ENCODE results near the gene GRHL3. TPM values are rescaled to one million over a fixed set of nuclear protein-coding genes. Genes with fewer than 3 reads are reported as not detected.
"Not testable (repeated sequence)": the region's sequence is repeated elsewhere in the genome, so short reads cannot be mapped to it uniquely, and the experiment has no call there.

The GRHL3 gene
- total RNA-seq, 1 donor: not detected

GRCh38 chr1:24286246-24287010 is 32.7 kb upstream of the GRHL3 start:
- no peak overlapping the region for H3K4me3 ChIP-seq (ENCODE audit: low read depth, low read length)
- no peak for TF ChIP-seq CTCF (IDR thresholded peaks at IDR 0.05; ENCODE audit: insufficient read depth, low read depth, low read length)
- no peak for DNase-seq (ENCODE audit: low read depth)

GRCh38 chr1:24287779-24288178 is 31.4 kb upstream of the GRHL3 start:
- DNase-seq (ENCODE audit: low read depth); H3K4me3 ChIP-seq (ENCODE audit: low read depth, low read length): not testable (repeated sequence)

GRCh38 chr1:24288479-24288878 is 30.7 kb upstream of the GRHL3 start:
- no peak overlapping the region for H3K4me3 ChIP-seq (ENCODE audit: low read depth, low read length)
- no peak for DNase-seq (ENCODE audit: low read depth)
- TF ChIP-seq CTCF (IDR thresholded peaks at IDR 0.05; ENCODE audit: insufficient read depth, low read depth, low read length): no peak

- peak; percentile 97 for DNase-seq (ENCODE audit: low read depth)
- no peak for TF ChIP-seq CTCF (IDR thresholded peaks at IDR 0.05; ENCODE audit: insufficient read depth, low read depth, low read length)
- no peak overlapping the region for H3K4me3 ChIP-seq (ENCODE audit: low read depth, low read length)
These were observed 29.1 kb upstream of the GRHL3 start for GRCh38 chr1:24289937-24290595.

GRCh38 chr1:24290933-24291487 is 28.1 kb upstream of the GRHL3 start:
- no peak overlapping the region for H3K4me3 ChIP-seq (ENCODE audit: low read depth, low read length)
- TF ChIP-seq CTCF (IDR thresholded peaks at IDR 0.05; ENCODE audit: insufficient read depth, low read depth, low read length): no peak
- DNase-seq (ENCODE audit: low read depth): no peak

- no peak overlapping the region for H3K4me3 ChIP-seq (ENCODE audit: low read depth, low read length)
- no peak for DNase-seq (ENCODE audit: low read depth)
- TF ChIP-seq CTCF (IDR thresholded peaks at IDR 0.05; ENCODE audit: insufficient read depth, low read depth, low read length): no peak
These were observed 27.1 kb upstream of the GRHL3 start for GRCh38 chr1:24292103-24292502.

- TF ChIP-seq CTCF (IDR thresholded peaks at IDR 0.05; ENCODE audit: insufficient read depth, low read depth, low read length): no peak
- DNase-seq (ENCODE audit: low read depth): no peak
- H3K4me3 ChIP-seq (ENCODE audit: low read depth, low read length): no peak overlapping the region
These were observed 26.3 kb upstream of the GRHL3 start for GRCh38 chr1:24292887-24293286.

Measured in fibroblast of villous mesenchyme (primary cell).